ENCODE results near the gene PRMT5.
"Not testable (repeated sequence)": the region's sequence is repeated elsewhere in the genome, so short reads cannot be mapped to it uniquely, and the experiment has no call there.

PRMT5 gene

GRCh38 chr14:22929104-22929960 is at the start of gene PRMT5:
Gene PRMT5, minus strand, starts transcription at chr14:22929376. Its CDS starts 15 bp downstream, at chr14:22929361.
- DNase-seq (ENCODE audit: low read depth, low spot score) = peak; percentile 100

- no peak for DNase-seq (ENCODE audit: low read depth, low spot score)
Measured at GRCh38 chr14:22978487-22978837, 49.3 kb upstream of the PRMT5 start.

DNA sequence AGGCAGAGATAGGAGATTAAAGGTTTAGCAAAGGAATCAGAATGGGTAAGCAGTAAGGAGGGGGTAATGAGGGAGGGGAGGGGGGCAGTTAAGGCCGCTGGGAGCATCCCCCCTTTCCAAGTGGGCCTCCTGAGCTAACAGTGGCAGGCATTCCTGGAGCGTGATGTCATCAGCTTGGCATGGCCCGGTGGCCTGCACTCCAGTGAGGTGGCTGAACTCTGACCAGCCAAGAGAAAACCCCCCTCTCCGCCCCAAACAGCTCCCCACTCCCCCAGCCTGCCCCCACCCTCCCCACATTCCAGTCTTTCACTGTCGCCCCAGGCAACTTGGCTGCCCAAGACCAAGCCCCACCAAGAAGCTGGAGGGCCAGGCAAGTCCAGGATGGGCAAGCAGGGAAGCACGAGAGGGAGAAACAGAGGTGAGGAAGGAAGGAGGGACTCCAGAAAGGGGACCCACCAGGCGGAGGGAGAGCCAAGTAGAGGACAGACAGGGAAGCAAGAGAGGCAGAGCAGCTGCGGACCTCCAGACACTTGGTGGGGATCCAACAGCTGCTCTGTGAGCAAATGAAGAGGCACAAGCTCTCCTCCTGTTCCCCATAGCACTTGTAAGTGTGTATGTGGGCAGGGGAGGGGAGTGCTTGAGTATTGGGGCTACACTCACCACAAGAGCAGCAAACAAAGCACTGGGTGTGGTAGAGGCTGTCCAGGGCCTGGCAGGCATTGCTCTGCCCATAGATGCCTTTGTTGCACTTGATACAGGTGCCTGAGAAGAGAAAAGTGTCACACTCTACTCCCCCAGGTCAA is 48.7 kb upstream of the PRMT5 start:
- peak; percentile 93 for DNase-seq (ENCODE audit: low read depth, low spot score)

GRCh38 chr14:22977434-22977683 is 48.2 kb upstream of the PRMT5 start:
- DNase-seq (ENCODE audit: low read depth, low spot score) = no peak

DNA sequence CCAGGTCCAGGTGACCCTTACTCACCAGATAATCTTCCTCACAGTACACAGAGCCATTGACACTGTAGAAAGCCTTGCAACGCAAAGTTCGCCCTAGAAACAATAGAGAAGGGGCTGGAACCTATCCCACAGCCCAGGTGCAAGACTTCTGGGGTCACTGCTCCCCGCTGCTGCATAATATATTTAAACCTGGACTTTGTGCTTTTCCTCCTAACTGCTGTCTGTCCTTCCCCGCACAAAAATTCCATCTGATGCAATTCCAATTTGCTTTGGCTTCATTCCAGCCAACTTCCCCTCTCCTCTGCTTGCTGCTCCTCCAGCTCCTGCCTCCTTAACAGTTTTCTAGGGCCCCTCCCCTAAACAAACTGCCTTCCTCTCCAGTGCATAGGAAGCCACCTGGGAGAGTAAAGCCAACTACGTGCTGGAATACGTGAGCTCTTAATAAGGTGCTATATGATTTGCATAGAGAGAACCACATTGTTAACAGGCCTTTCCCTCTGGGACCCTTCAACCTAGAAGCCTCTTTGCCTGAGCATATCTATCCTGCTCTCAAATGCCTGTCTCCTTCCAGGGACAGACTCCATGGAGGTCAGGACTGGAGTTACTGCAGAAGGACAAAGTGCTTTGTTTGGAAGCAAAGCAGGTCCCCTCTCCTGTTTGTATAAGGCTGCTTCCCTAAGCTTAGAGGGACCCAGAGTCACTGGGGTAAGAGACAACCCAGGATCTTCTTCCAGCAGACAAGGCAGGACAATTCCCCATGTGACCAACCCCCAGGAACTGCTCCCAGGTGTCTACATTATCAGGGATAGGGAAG is 47.7 kb upstream of the PRMT5 start:
- peak; percentile 14 for DNase-seq (ENCODE audit: low read depth, low spot score)

- no peak for DNase-seq (ENCODE audit: low read depth, low spot score)
Measured at GRCh38 chr14:22974530-22975313, 45.5 kb upstream of the PRMT5 start.

DNA sequence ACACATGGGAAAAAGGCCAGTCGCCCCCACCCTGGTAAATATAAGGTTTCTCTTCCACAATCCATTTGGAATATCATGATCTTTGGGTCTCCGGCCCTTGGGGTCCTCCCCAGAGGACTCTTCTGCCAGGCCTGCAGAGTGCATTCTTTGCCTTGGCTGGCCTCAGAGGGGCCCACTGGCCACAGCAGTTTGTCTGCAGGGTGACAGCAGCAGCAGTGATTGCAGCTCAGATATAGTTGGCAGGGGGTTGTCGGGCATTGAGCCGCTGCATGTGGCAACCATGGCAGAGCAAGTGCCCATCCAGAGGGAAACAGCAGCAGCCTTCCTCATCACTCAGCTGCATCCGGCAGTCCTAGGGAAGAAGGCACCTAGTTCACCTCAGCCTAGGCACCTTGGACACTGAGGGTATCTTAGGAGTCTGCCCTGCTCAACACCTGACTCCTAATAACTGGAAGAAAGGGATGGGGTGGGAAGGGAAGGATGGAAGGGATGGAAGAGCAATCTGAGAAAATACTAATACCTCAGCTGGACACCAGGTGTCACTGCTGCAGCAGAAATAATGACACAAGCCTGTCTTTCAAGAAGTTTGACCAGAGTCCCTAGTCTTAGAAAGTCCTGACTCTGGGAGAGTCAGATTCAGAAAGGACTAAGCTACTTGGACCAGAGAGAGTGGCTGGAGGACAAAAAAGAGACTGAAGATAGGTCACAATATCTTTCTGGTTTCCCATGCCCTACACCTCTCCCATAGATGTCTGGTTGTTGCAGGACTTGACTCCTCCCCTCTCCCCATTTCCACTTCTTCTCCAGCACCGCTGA is 44.2 kb upstream of the PRMT5 start:
- peak; percentile 58 for DNase-seq (ENCODE audit: low read depth, low spot score)

GRCh38 chr14:22972313-22972930 is 43.2 kb upstream of the PRMT5 start:
- no peak for DNase-seq (ENCODE audit: low read depth, low spot score)

- DNase-seq (ENCODE audit: low read depth, low spot score) = no peak
Measured at GRCh38 chr14:22971152-22971551, 42.0 kb upstream of the PRMT5 start.

DNA sequence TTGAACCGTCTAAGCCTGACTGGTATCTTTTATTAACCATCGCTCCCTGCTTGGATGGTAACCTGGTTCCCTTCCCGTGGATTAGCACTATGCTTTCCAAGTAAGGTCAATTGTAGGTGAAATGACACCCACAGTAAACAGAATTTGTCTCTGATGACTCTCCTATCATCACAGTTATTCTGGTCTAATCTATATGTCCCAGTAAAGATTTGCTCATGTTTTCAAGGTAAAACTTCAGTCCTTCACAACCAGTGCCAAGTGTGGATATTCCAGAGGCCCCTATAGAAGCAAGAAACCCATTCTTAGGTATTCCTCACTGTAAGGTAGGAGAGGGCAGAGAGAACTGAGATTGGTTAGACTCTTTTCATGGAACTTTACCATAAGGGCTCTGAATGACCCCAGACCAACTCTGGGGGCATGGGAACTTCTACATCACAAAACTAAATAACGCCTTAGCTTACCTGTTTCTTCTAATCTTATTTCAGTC is 37.6 kb upstream of the PRMT5 start:
- DNase-seq (ENCODE audit: low read depth, low spot score) = no peak

- DNase-seq (ENCODE audit: low read depth, low spot score) = not testable (repeated sequence)
Measured at GRCh38 chr14:22965916-22966782, 37.0 kb upstream of the PRMT5 start.

- DNase-seq (ENCODE audit: low read depth, low spot score) = no peak
Measured at GRCh38 chr14:22962061-22962676, 33.0 kb upstream of the PRMT5 start.

GRCh38 chr14:22955702-22956569 is 26.8 kb upstream of the PRMT5 start:
- peak; percentile 10 for DNase-seq (ENCODE audit: low read depth, low spot score)

DNA sequence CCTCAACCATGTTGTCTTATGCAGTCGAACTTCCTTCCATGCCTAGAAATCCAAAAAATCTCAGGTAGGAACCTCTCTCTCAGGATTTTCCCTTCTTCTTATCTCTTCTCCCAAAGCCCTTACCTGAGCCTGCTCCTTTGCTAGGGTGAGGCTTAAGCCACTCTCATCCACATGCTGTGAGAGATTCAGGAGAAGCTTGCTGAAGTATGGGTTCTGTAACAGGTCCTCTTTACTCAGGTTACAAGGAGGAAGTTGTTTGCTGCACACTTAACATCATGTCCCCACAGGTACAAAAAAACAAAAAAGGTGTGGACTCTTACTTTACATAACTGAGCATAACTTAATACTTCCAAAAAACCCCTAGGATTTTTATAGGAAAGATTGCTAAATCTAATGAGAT is 23.2 kb upstream of the PRMT5 start:
- DNase-seq (ENCODE audit: low read depth, low spot score) = no peak

- DNase-seq (ENCODE audit: low read depth, low spot score) = not testable (repeated sequence)
Measured at GRCh38 chr14:22951795-22952194, 22.6 kb upstream of the PRMT5 start.

GRCh38 chr14:22945642-22946041 is 16.5 kb upstream of the PRMT5 start:
- DNase-seq (ENCODE audit: low read depth, low spot score) = no peak

DNA sequence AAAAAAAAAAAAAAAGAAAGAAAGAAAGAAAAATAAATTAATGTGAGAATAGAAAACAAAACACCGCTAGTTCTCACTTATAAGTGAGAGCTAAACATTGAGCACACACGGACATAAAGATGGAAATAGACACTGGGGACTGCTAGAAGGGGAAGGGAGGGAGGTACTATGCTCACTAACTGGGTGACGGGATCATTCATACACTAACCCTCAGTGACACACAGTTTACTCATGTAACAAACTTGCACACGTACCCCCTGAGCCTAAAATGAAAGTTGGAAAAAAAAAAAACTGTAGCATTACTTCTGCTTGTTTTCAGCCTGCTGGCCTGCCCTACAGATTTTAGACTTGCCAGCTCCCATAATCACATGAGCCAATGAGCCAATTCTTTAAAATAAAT is 10.5 kb upstream of the PRMT5 start:
- no peak for DNase-seq (ENCODE audit: low read depth, low spot score)

DNA sequence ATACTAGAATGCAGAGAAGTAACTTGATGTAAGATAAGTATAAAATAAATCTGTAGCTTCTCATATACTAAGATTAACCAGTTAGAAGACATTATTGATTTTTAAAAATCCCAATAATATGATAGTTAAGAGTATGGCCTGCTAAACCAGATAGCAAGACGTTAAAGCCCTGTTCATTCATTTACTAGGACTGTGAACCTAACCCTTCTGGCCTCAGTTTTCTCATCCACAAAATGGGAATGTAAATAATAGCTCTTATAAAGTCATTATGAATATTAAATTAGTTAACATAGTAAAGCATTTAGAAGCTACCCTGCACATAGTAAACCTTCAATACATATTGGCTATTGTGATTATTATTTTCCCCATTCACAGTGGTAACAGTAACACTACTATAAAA is 6.0 kb upstream of the PRMT5 start:
- DNase-seq (ENCODE audit: low read depth, low spot score) = no peak

Measured in ELF-1 (cell line).